Spleen (tissue), 11 donors: ENCODE results near the gene PRR27. TPM values are rescaled to one million over a fixed set of nuclear protein-coding genes. Genes with fewer than 3 reads are reported as not detected.
"Not testable (repeated sequence)": the region's sequence is repeated elsewhere in the genome, so short reads cannot be mapped to it uniquely, and the experiment has no call there.

ENCODE experiments used
- DNase-seq: peaks from one replicate; pipeline ENCODE4 v3.0.0-alpha.2; 2020
- H3K27ac ChIP-seq, 8 donors: fragments of 200-600 bp; sonication (generic) in 7 of 8; 1 replicate in 4 of 8; 2 replicates in 4 of 8; pipeline versions ENCODE4 v1.5.0 to v1.8.0; 2016 to 2021; ENCODE audit warnings: inconsistent platforms in 4 of 8, mild to moderate bottlenecking in 4 of 8, moderate library complexity in 1 of 8
- H3K27me3 ChIP-seq, 7 donors: fragments of 200-600 bp; sonication (generic) in 6 of 7; replicated peaks in 1 of 7; 1 replicate in 4 of 7; 2 replicates in 3 of 7; pipeline versions ENCODE4 v1.5.0 to v1.8.0; 2016 to 2021; ENCODE audit warnings: inconsistent platforms in 3 of 7, mild to moderate bottlenecking in 1 of 7
- H3K36me3 ChIP-seq, 6 donors: fragments of 200-600 bp; sonication (generic) in 5 of 6; 1 replicate in 4 of 6; 2 replicates in 2 of 6; pipeline versions ENCODE4 v1.5.0 to v1.8.0; 2016 to 2021; ENCODE audit warnings: inconsistent platforms in 2 of 6
- H3K4me1 ChIP-seq, 6 donors: fragments of 200-600 bp; sonication (generic) in 5 of 6; 1 replicate in 3 of 6; 2 replicates in 3 of 6; pipeline versions ENCODE4 v1.5.0 to v1.8.0; 2016 to 2021; ENCODE audit warnings: inconsistent platforms in 3 of 6
- H3K4me3 ChIP-seq, 8 donors: fragments of 200-600 bp; sonication (generic) in 7 of 8; 1 replicate in 4 of 8; 2 replicates in 4 of 8; pipeline versions ENCODE4 v1.5.0 to v1.8.0; 2016 to 2021; ENCODE audit warnings: inconsistent platforms in 4 of 8, mild to moderate bottlenecking in 4 of 8, moderate library complexity in 2 of 8
- H3K9me3 ChIP-seq, 8 donors: fragments of 200-600 bp; sonication (generic) in 7 of 8; 1 replicate in 4 of 8; 2 replicates in 4 of 8; pipeline versions ENCODE4 v1.5.0 to v1.8.0; 2016 to 2021; ENCODE audit warnings: inconsistent platforms in 4 of 8
- POLR2A ChIP-seq, 3 donors: fragments of 450-650 bp; IDR thresholded peaks; one replicate each; pipeline ENCODE4 v1.5.1; 2017; ENCODE audit warnings: antibody characterized with exemption in 3 of 3, mild to moderate bottlenecking in 1 of 3
- POLR2AphosphoS5 ChIP-seq, 3 donors: sonication (generic); formaldehyde crosslinking; IDR thresholded peaks; one replicate each; pipeline ENCODE4 v1.5.1; 2017; ENCODE audit warnings: antibody characterized with exemption in 3 of 3
- WGBS, 5 donors: extraction: QIAGEN DNeasy Blood & Tissue Kit in 3 of 5; methylation state at CpG; one replicate each; pipeline versions ENCODE4 v1.1.5 to v1.1.7; 2013 to 2018; 5-methylcytosine and 5-hydroxymethylcytosine counted together
- intact Hi-C: fragments of 100-400 bp; cut with DNase I; formaldehyde crosslinking; loops from one replicate; pipeline ENCODE4 v1.15.0; 2023; ENCODE audit warnings: low total_unique reads
- polyA plus RNA-seq, 3 donors: library from polyadenylated mRNA; stranded (reverse); fragments of 200-250 nt; gene quantifications; one replicate each; pipeline ENCODE4 v1.2.1, GENCODE V29; 2013
- total RNA-seq, 7 donors: library from RNA; depleted of rRNA in 3 of 7; stranded (reverse); fragments of >200 nt in 3 of 7; fragmentation: NEBNext Ultra II Directional in 4 of 7; extraction: Animal tissue kit (Norgen Biotek cat#: 25700) in 4 of 7; gene quantifications; one replicate each; pipeline versions ENCODE4 v1.1.0 to v1.2.1, GENCODE V29; 2016 to 2021
- TF ChIP-seq, protein P1 (sequence below), 11 experiments: fragments of 200-600 bp in 7 of 11; fragments of 450-650 bp in 4 of 11; sonication (generic) in 4 of 11; IDR thresholded peaks in 8 of 11; conservative IDR thresholded peaks in 3 of 11; 1 replicate in 7 of 11; 2 replicates in 4 of 11; pipeline versions ENCODE4 v1.4.0 to v1.8.0; 2016 to 2021; ENCODE audit warnings: antibody characterized with exemption in 11 of 11, inconsistent platforms in 4 of 11, mild to moderate bottlenecking in 1 of 11
- donor health status: healthy with polysubstance abuse.
- donor health status: DM: no; HTN: no; CAD: no; lungs with moderate emphysema.
- donor health status: DM: no; HTN: no; CAD: no.
- donor health status: Bipolar disorder and iron deficiency.
- donor health status: healthy.
- donor health status: DM: no; HTN: no; CAD: no.
- donor health status: DM: yes; HTN: yes; CAD: no.

The PRR27 gene
- total and polyA plus RNA-seq, 10 donors = not detected

DNA sequence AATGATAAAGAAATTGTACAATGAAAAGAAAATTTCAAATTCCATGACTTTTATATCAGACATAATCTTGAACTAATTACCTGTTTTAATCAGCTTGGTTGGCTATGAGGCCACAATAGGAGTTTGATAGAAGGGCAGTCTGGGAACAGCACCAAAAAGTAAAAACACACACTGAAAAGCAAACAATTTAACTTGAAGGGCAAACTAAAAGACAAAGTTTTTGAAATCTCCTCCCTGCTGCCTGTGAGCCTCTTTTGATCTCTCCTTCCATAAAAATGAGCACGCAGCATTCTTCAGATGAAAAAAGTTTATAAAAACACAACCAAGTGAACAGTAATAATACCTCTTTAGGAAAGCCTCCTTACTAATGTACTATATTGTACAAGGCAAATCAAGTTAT is 49.6 kb downstream of the PRR27 start:
- 57 to 76% (median 73%) methylated on average over 1 of the region's 1 CpG for WGBS, 5 donors
- no peaks in the 10 kb centered on the region for H3K4me1 ChIP-seq
- DNase-seq = no peak
- H3K4me3 ChIP-seq = no peak overlapping the region
- H3K36me3 ChIP-seq = no peaks in the 10 kb centered on the region
- intact Hi-C loops = no loop called here
- no peak overlapping the region for H3K27ac ChIP-seq
- peaks cover 0 to 4% (median 0%) of the 10 kb centered on the region in 8 donors for H3K9me3 ChIP-seq
- H3K27me3 ChIP-seq = no peaks in the 10 kb centered on the region
- TF ChIP-seq, protein P1, sequence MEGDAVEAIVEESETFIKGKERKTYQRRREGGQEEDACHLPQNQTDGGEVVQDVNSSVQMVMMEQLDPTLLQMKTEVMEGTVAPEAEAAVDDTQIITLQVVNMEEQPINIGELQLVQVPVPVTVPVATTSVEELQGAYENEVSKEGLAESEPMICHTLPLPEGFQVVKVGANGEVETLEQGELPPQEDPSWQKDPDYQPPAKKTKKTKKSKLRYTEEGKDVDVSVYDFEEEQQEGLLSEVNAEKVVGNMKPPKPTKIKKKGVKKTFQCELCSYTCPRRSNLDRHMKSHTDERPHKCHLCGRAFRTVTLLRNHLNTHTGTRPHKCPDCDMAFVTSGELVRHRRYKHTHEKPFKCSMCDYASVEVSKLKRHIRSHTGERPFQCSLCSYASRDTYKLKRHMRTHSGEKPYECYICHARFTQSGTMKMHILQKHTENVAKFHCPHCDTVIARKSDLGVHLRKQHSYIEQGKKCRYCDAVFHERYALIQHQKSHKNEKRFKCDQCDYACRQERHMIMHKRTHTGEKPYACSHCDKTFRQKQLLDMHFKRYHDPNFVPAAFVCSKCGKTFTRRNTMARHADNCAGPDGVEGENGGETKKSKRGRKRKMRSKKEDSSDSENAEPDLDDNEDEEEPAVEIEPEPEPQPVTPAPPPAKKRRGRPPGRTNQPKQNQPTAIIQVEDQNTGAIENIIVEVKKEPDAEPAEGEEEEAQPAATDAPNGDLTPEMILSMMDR (IDR thresholded peaks at IDR 0.05 in 8 of 11, conservative IDR thresholded peaks at IDR 0.05 in 3 of 11) = no peak
- TF ChIP-seq POLR2AphosphoS5 (IDR thresholded peaks at IDR 0.05) (no peak), POLR2A (IDR thresholded peaks at IDR 0.05) (no peak)

DNA sequence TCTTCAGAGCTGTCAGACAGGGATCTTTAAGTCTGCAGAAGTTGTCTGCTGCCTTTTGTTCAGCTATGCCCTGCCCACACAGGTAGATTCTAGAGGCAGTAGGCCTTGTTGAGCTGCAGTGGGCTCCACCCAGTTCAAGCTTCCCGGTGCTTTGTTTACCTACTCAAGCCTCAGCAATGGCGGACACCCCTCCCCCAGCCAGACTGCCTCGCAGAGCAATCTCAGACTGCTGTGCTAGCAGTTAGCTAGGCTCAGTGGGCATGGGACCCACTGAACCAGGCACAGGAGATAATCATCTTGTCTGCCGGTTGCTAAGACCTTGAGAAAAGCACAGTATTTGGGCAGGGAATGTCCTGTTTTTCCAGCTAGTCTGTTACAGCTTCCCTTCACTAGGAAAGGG is 58.7 kb downstream of the PRR27 start:
- H3K27me3 ChIP-seq, H3K36me3 ChIP-seq, intact Hi-C loops, H3K4me3 ChIP-seq, DNase-seq, H3K27ac ChIP-seq, H3K4me1 ChIP-seq: not testable (repeated sequence)
- WGBS, 5 donors = 73 to 95% (median 81%) methylated on average over 3 to 4 of the region's 4 CpGs
- peaks cover 0 to 14% (median 0%) of the 10 kb centered on the region in 8 donors for H3K9me3 ChIP-seq

Other genes starting within 250 kb of the PRR27 start
- not detected for gene CSN1S1, start 223.2 kb upstream of the PRR27 start, total RNA-seq
- gene CSN1S1, start 223.2 kb upstream of the PRR27 start, polyA plus RNA-seq = not detected
- gene CSN2, start 188.5 kb upstream of the PRR27 start, total RNA-seq = not detected
- not detected for gene CSN2, start 188.5 kb upstream of the PRR27 start, polyA plus RNA-seq
- gene STATH, start 158.3 kb upstream of the PRR27 start, total RNA-seq = not detected
- gene STATH, start 158.3 kb upstream of the PRR27 start, polyA plus RNA-seq = not detected
- gene HTN3, start 125.8 kb upstream of the PRR27 start, total RNA-seq = not detected
- gene HTN3, start 125.8 kb upstream of the PRR27 start, polyA plus RNA-seq = not detected
- not detected for gene HTN1, start 103.8 kb upstream of the PRR27 start, total RNA-seq
- not detected for gene HTN1, start 103.8 kb upstream of the PRR27 start, polyA plus RNA-seq
- gene ODAM, start 41.5 kb downstream of the PRR27 start, total RNA-seq = not detected
- gene ODAM, start 41.5 kb downstream of the PRR27 start, polyA plus RNA-seq = 1 to 10 TPM in 1 of 3 donors, under 1 TPM in 1, not detected in 1; 0.22 to 2.0 TPM
- 10 to 100 TPM in 2 of 7 donors, 1 to 10 TPM in 5; 2.8 to 23.6 (median 9.5) TPM for gene FDCSP, start 71.9 kb downstream of the PRR27 start, total RNA-seq
- gene FDCSP, start 71.9 kb downstream of the PRR27 start, polyA plus RNA-seq = 1,000 to 10,000 TPM in 1 of 3 donors, 100 to 1,000 TPM in 1, 10 to 100 TPM in 1; 31.9 to 1,396 (median 424) TPM
- not detected for gene CSN3, start 88.4 kb downstream of the PRR27 start, total RNA-seq
- gene CSN3, start 88.4 kb downstream of the PRR27 start, polyA plus RNA-seq = under 1 TPM in 2 of 3 donors, not detected in 1; 0.30 to 0.52 TPM
- not detected for gene CABS1, start 180.7 kb downstream of the PRR27 start, total RNA-seq
- not detected for gene CABS1, start 180.7 kb downstream of the PRR27 start, polyA plus RNA-seq
- not detected for gene SMR3A, start 206.5 kb downstream of the PRR27 start, total RNA-seq
- gene SMR3A, start 206.5 kb downstream of the PRR27 start, polyA plus RNA-seq = not detected
- gene SMR3B, start 228.9 kb downstream of the PRR27 start, total RNA-seq = not detected
- not detected for gene SMR3B, start 228.9 kb downstream of the PRR27 start, polyA plus RNA-seq
- not detected for gene OPRPN, start 243.7 kb downstream of the PRR27 start, total RNA-seq
- not detected for gene OPRPN, start 243.7 kb downstream of the PRR27 start, polyA plus RNA-seq